ENCODE data around the gene NOL9.

NOL9 gene

GRCh38 chr1:6483017-6483760 lies 71.1 kb downstream of the NOL9 start:
- TF ChIP-seq TAF1 (IDR thresholded peaks at IDR 0.05; ENCODE audit: borderline replicate concordance, low read depth, low read length): no peak
- TF ChIP-seq POLR2AphosphoS5 (IDR thresholded peaks at IDR 0.05; ENCODE audit: low read depth, low read length): no peak
- no peak for TF ChIP-seq POLR2A (IDR thresholded peaks at IDR 0.05; ENCODE audit: low read depth, low read length)
- FAIRE-seq: no peak
- DNase-seq (ENCODE audit: insufficient read length): no peak

- no peak for FAIRE-seq
These were observed 72.5 kb downstream of the NOL9 start for GRCh38 chr1:6481820-6482219.

GRCh38 chr1:6477039-6477820 lies 77.1 kb downstream of the NOL9 start:
- TF ChIP-seq TAF1 (IDR thresholded peaks at IDR 0.05; ENCODE audit: borderline replicate concordance, low read depth, low read length) (no peak), POLR2AphosphoS5 (IDR thresholded peaks at IDR 0.05; ENCODE audit: low read depth, low read length) (no peak), POLR2A (IDR thresholded peaks at IDR 0.05; ENCODE audit: low read depth, low read length) (no peak)
- DNase-seq (ENCODE audit: insufficient read length): no peak
- FAIRE-seq: no peak

More at GRCh38 chr1:6481820-6482219, 72.5 kb downstream of the NOL9 start:
- no peak for DNase-seq (ENCODE audit: insufficient read length)
- TF ChIP-seq POLR2A (IDR thresholded peaks at IDR 0.05; ENCODE audit: low read depth, low read length): no peak

- DNase-seq (ENCODE audit: insufficient read length): no peak
- no peak for TF ChIP-seq TAF1 (IDR thresholded peaks at IDR 0.05; ENCODE audit: borderline replicate concordance, low read depth, low read length)
- TF ChIP-seq POLR2AphosphoS5 (IDR thresholded peaks at IDR 0.05; ENCODE audit: low read depth, low read length): no peak
- TF ChIP-seq POLR2A (IDR thresholded peaks at IDR 0.05; ENCODE audit: low read depth, low read length): no peak
- no peak for FAIRE-seq
These were observed 77.8 kb downstream of the NOL9 start for GRCh38 chr1:6476483-6476882.

GRCh38 chr1:6475381-6476133 lies 78.8 kb downstream of the NOL9 start:
- TF ChIP-seq POLR2AphosphoS5 (IDR thresholded peaks at IDR 0.05; ENCODE audit: low read depth, low read length) (no peak), TAF1 (IDR thresholded peaks at IDR 0.05; ENCODE audit: borderline replicate concordance, low read depth, low read length) (no peak)
- peak; percentile 94 for FAIRE-seq
- DNase-seq (ENCODE audit: insufficient read length): peak; percentile 95

GRCh38 chr1:6474815-6475282 lies 79.5 kb downstream of the NOL9 start:
- DNase-seq (ENCODE audit: insufficient read length): no peak
- no peak for FAIRE-seq
- TF ChIP-seq POLR2A (IDR thresholded peaks at IDR 0.05; ENCODE audit: low read depth, low read length) (no peak), TAF1 (IDR thresholded peaks at IDR 0.05; ENCODE audit: borderline replicate concordance, low read depth, low read length) (no peak), POLR2AphosphoS5 (IDR thresholded peaks at IDR 0.05; ENCODE audit: low read depth, low read length) (no peak)

GRCh38 chr1:6473974-6474814 lies 80.1 kb downstream of the NOL9 start:
- FAIRE-seq: no peak
- TF ChIP-seq TAF1 (IDR thresholded peaks at IDR 0.05; ENCODE audit: borderline replicate concordance, low read depth, low read length) (no peak), POLR2AphosphoS5 (IDR thresholded peaks at IDR 0.05; ENCODE audit: low read depth, low read length) (no peak), POLR2A (IDR thresholded peaks at IDR 0.05; ENCODE audit: low read depth, low read length) (no peak)
- DNase-seq (ENCODE audit: insufficient read length): no peak

GRCh38 chr1:6473156-6473555 lies 81.2 kb downstream of the NOL9 start:
- no peak for FAIRE-seq
- TF ChIP-seq POLR2AphosphoS5 (IDR thresholded peaks at IDR 0.05; ENCODE audit: low read depth, low read length) (no peak), TAF1 (IDR thresholded peaks at IDR 0.05; ENCODE audit: borderline replicate concordance, low read depth, low read length) (no peak), POLR2A (IDR thresholded peaks at IDR 0.05; ENCODE audit: low read depth, low read length) (no peak)
- DNase-seq (ENCODE audit: insufficient read length): no peak

- no peak for FAIRE-seq
- TF ChIP-seq TAF1 (IDR thresholded peaks at IDR 0.05; ENCODE audit: borderline replicate concordance, low read depth, low read length) (no peak), POLR2AphosphoS5 (IDR thresholded peaks at IDR 0.05; ENCODE audit: low read depth, low read length) (no peak), POLR2A (IDR thresholded peaks at IDR 0.05; ENCODE audit: low read depth, low read length) (no peak)
These were observed 81.9 kb downstream of the NOL9 start for GRCh38 chr1:6472391-6472790.

GRCh38 chr1:6471970-6472368 lies 82.3 kb downstream of the NOL9 start:
- FAIRE-seq: no peak

More at GRCh38 chr1:6472391-6472790, 81.9 kb downstream of the NOL9 start:
- no peak for DNase-seq (ENCODE audit: insufficient read length)

More at GRCh38 chr1:6471970-6472368, 82.3 kb downstream of the NOL9 start:
- no peak for TF ChIP-seq POLR2A (IDR thresholded peaks at IDR 0.05; ENCODE audit: low read depth, low read length)
- no peak for DNase-seq (ENCODE audit: insufficient read length)
